ENCODE results near the gene HTR3D.

The HTR3D gene

GRCh38 chr3:184008161-184008560 is 23.4 kb upstream of the HTR3D start:
- Histone ChIP-seq H3K4me1 (ENCODE audit: control insufficient read depth, low read length) (peaks cover 29% of the 10 kb centered on the region), H3K79me2 (ENCODE audit: control insufficient read depth, low read length) (no peaks in the 10 kb centered on the region), H3K9me3 (ENCODE audit: control insufficient read depth, insufficient read depth, low read length) (no peaks in the 10 kb centered on the region), H3K36me3 (ENCODE audit: control insufficient read depth, low read length) (no peaks in the 10 kb centered on the region), H4K20me1 (ENCODE audit: control insufficient read depth, insufficient read depth, low read depth, low read length) (no peaks in the 10 kb centered on the region), H3K4me3 (ENCODE audit: low read length) (no peak overlapping the region), H3K27ac (ENCODE audit: low read depth, low read length) (no peak overlapping the region), H3K27me3 (ENCODE audit: control insufficient read depth, low read length) (no peaks in the 10 kb centered on the region), H3K4me2 (ENCODE audit: low read length) (peak overlapping the region; percentile 49), H3F3A (ENCODE audit: control insufficient read depth, insufficient read depth) (no peaks in the 10 kb centered on the region), H3K9me2 (replicated peaks; ENCODE audit: control insufficient read depth, low read length) (no peaks in the 10 kb centered on the region)
- no peak for TF ChIP-seq EZH2phosphoT487 (IDR thresholded peaks at IDR 0.05; ENCODE audit: borderline replicate concordance, low read length)
- no peak for TF ChIP-seq CTCF (IDR thresholded peaks at IDR 0.05; ENCODE audit: low read depth, low read length, poor library complexity, severe bottlenecking)

- H3F3A ChIP-seq (ENCODE audit: control insufficient read depth, insufficient read depth), result no peaks in the 10 kb centered on the region
- no peaks in the 10 kb centered on the region for H3K79me2 ChIP-seq (ENCODE audit: control insufficient read depth, low read length)
- H3K36me3 ChIP-seq (ENCODE audit: control insufficient read depth, low read length), result peaks cover 6% of the 10 kb centered on the region; the same call in 1 of the 2 replicates
- no peak overlapping the region for H3K27ac ChIP-seq (ENCODE audit: low read depth, low read length)
- no peaks in the 10 kb centered on the region for H4K20me1 ChIP-seq (ENCODE audit: control insufficient read depth, insufficient read depth, low read depth, low read length)
- peaks cover 24% of the 10 kb centered on the region for H3K4me1 ChIP-seq (ENCODE audit: control insufficient read depth, low read length)
- no peaks in the 10 kb centered on the region for H3K9me3 ChIP-seq (ENCODE audit: control insufficient read depth, insufficient read depth, low read length)
- no peak for TF ChIP-seq EZH2phosphoT487 (IDR thresholded peaks at IDR 0.05; ENCODE audit: borderline replicate concordance, low read length)
- TF ChIP-seq CTCF (IDR thresholded peaks at IDR 0.05; ENCODE audit: low read depth, low read length, poor library complexity, severe bottlenecking), result no peak
- no peaks in the 10 kb centered on the region for H3K9me2 ChIP-seq (replicated peaks; ENCODE audit: control insufficient read depth, low read length)
- H3K4me2 ChIP-seq (ENCODE audit: low read length), result no peak overlapping the region
- no peak overlapping the region for H3K4me3 ChIP-seq (ENCODE audit: low read length)
- no peaks in the 10 kb centered on the region for H3K27me3 ChIP-seq (ENCODE audit: control insufficient read depth, low read length)
These were observed 20.2 kb upstream of the HTR3D start for GRCh38 chr3:184011230-184011876.

GRCh38 chr3:184011937-184012889 is 19.3 kb upstream of the HTR3D start:
- Histone ChIP-seq H4K20me1 (ENCODE audit: control insufficient read depth, insufficient read depth, low read depth, low read length) (no peaks in the 10 kb centered on the region), H3K4me3 (ENCODE audit: low read length) (no peak overlapping the region), H3K36me3 (ENCODE audit: control insufficient read depth, low read length) (peaks cover 6% of the 10 kb centered on the region; the same call in 1 of the 2 replicates), H3K4me2 (ENCODE audit: low read length) (no peak overlapping the region), H3K27ac (ENCODE audit: low read depth, low read length) (no peak overlapping the region), H3K79me2 (ENCODE audit: control insufficient read depth, low read length) (peaks cover 7% of the 10 kb centered on the region; the same call in 1 of the 2 replicates), H3K27me3 (ENCODE audit: control insufficient read depth, low read length) (no peaks in the 10 kb centered on the region), H3K9me3 (ENCODE audit: control insufficient read depth, insufficient read depth, low read length) (no peaks in the 10 kb centered on the region), H3F3A (ENCODE audit: control insufficient read depth, insufficient read depth) (no peaks in the 10 kb centered on the region), H3K4me1 (ENCODE audit: control insufficient read depth, low read length) (peaks cover 24% of the 10 kb centered on the region), H3K9me2 (replicated peaks; ENCODE audit: control insufficient read depth, low read length) (no peaks in the 10 kb centered on the region)
- TF ChIP-seq EZH2phosphoT487 (IDR thresholded peaks at IDR 0.05; ENCODE audit: borderline replicate concordance, low read length) (no peak), CTCF (IDR thresholded peaks at IDR 0.05; ENCODE audit: low read depth, low read length, poor library complexity, severe bottlenecking) (no peak)
